ENCODE data around the gene FAM168A. TPM values are rescaled to one million over a fixed set of nuclear protein-coding genes. Genes with fewer than 3 reads are reported as not detected.

The FAM168A gene
- total RNA-seq, 1 experiment from 2014 or later: 21.1 TPM

- Histone ChIP-seq H3K79me1 (ENCODE audit: insufficient read depth, low read depth, low read length, poor library complexity, severe bottlenecking) (no peaks in the 10 kb centered on the region), H2AFZ (ENCODE audit: low read length) (no peak overlapping the region), H3K27me3 (ENCODE audit: insufficient read depth, low read length) (no peaks in the 10 kb centered on the region), H3K56ac (ENCODE audit: insufficient read length, low read depth, low read length) (no peak overlapping the region), H4K8ac (replicated peaks; ENCODE audit: insufficient read length, low read depth, low read length) (no peak overlapping the region), H3K27ac (ENCODE audit: insufficient read length, low read depth, low read length) (no peak overlapping the region), H3K79me2 (ENCODE audit: insufficient read depth, low read length) (no peaks in the 10 kb centered on the region), H2BK120ac (ENCODE audit: low read depth, low read length, poor library complexity, severe bottlenecking) (no peak overlapping the region), H3K23ac (ENCODE audit: insufficient read length, low read depth, low read length) (no peak overlapping the region), H4K5ac (ENCODE audit: insufficient read length, low read depth, low read length) (no peak overlapping the region), H3T11ph (ENCODE audit: low read length) (no peak overlapping the region), H4K20me1 (ENCODE audit: control insufficient read depth, insufficient read depth, insufficient read length) (no peaks in the 10 kb centered on the region), H2BK5ac (ENCODE audit: insufficient read length, low read length) (no peak overlapping the region), H4K91ac (ENCODE audit: insufficient read length, low read depth, low read length) (no peak overlapping the region), H2AK5ac (ENCODE audit: insufficient read length, low read length) (no peak overlapping the region), H3K4me2 (ENCODE audit: insufficient read depth, insufficient read length, low read length) (no peak overlapping the region), H3K23me2 (ENCODE audit: insufficient read length, low read depth, low read length, poor library complexity, severe bottlenecking) (no peaks in the 10 kb centered on the region), H2BK12ac (ENCODE audit: insufficient read length, low read depth, low read length) (no peak overlapping the region), H2BK15ac (ENCODE audit: low read depth, low read length) (no peak overlapping the region), H3K14ac (ENCODE audit: insufficient read depth, low read length) (no peak overlapping the region), H3K4me1 (ENCODE audit: insufficient read depth, low read length) (no peaks in the 10 kb centered on the region), H3K18ac (ENCODE audit: insufficient read length, low read depth, low read length) (no peak overlapping the region), H3K9me3 (ENCODE audit: control insufficient read depth, low read depth, low read length) (no peaks in the 10 kb centered on the region), H3K9ac (ENCODE audit: extremely low read depth, insufficient read length, low read length) (no peak overlapping the region), H3K4ac (ENCODE audit: low read depth, low read length) (no peak overlapping the region), H2BK20ac (ENCODE audit: low read depth, low read length, poor library complexity, severe bottlenecking) (no peak overlapping the region)
- WGBS (ENCODE audit: extremely low coverage, insufficient read length, low lambda C conversion rate): no CpG with 5 or more reads among the region's 1 CpG
- no peak overlapping the region for H3K4me3 Mint-ChIP-seq
- H3K9me3 Mint-ChIP-seq: peaks cover 1 to 4% of the 10 kb centered on the region in 2 experiments
- TF ChIP-seq CTCF (conservative IDR thresholded peaks at IDR 0.05): no peak
- H3K27me3 Mint-ChIP-seq (ENCODE audit: low read depth): peaks cover 13% of the 10 kb centered on the region
- no peak for DNase-seq
- no peak overlapping the region for H3K27ac Mint-ChIP-seq
- peaks cover 0 to 10% (median under 1%) of the 10 kb centered on the region in 3 experiments; a peak in 3 of 7 replicates for H3K36me3 Mint-ChIP-seq (ENCODE audit: insufficient read depth in 1 of 3, low read depth in 3 of 3)
- peaks cover 12 to 15% of the 10 kb centered on the region in 2 experiments for H3K4me1 Mint-ChIP-seq
These were observed 39.1 kb upstream of the FAM168A start for GRCh38 chr11:73637012-73637411.
